Left hindlimb (tissue), 1 donor: ENCODE results near the gene C3.
"Not testable (repeated sequence)": the region's sequence is repeated elsewhere in the genome, so short reads cannot be mapped to it uniquely, and the experiment has no call there.

ENCODE experiments used
- DNase-seq: peaks from one replicate; pipeline ENCODE4 v3.0.0-alpha.2; 2018

C3 gene

DNA sequence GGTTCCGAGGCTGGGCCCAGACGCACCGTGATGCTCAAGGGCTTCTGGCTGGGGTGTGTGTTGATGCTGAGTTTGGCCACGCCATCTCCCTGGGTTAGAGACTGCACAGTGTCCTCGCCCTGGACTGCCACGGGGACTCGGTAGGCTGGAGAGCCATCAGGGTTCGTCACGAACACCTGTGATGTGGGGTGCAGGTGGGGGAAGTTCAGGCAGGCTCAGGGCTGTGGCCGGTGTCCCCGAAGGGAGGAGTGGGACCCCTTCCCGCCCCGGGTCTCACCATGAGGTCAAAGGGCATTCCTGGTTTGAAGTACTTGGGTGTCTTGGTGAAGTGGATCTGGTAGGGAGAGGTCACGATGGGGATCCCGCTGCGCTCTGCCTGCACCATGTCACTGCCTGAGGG lies 8.2 kb downstream of the C3 start:
- no peak for DNase-seq

- no peak for DNase-seq
Observed at GRCh38 chr19:6711605-6712004, 8.8 kb downstream of the C3 start.

DNA sequence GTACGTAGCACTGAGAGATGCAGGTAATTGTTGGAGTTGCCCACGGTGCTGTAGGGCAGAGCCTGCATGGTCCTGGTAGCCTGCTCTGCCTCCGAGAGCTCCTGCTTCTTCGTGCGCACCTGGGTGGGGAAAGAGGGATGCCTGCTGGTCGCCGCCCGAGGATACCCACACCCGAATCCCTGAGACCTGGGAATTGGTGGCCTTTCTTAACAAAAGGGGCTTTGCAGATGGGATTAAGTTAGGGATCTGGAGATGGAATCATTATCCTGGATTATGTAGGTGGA lies 9.4 kb downstream of the C3 start:
- no peak for DNase-seq

DNA sequence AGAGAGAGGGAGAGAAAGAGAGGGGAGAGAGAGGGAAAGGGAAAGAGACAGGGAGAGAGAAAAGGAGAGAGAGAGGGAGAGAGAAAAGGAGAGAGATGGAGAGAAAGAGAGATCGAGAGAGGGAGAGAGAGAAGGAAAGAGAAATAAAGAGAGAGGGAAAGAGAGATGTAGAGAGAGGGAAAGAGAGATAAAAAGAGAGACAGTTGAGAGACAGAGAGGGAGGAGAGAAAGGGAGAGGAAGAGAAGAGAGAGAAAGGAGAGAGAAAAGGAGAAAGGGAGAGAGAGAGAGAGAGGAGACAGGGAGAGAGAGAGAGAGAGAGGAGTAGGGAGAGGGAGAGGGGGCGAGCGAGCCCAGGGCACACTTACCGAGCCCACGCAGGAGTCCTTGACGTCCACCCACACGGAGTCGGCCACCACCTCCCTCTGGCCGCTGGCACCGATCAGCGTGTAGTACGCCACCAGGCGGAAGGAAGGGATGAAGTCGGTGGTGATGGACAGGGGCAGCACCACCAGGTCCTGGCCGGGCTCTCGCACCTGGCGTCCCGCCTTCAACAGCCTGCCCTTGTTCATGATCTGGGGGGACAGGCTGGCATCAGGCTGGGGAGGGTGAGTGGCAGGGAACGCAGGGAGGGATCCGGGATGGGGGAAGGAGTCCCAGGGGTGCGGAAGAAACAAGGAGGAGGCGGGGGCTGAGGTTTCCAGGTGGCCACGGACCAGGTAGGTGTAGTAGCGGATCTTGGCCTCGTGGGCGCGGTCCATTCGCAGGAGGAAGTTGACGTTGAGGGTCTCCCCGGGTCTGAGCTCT lies 10.0 kb downstream of the C3 start:
- no peak for DNase-seq

GRCh38 chr19:6709549-6709948 lies 10.9 kb downstream of the C3 start:
- DNase-seq: no peak

DNA sequence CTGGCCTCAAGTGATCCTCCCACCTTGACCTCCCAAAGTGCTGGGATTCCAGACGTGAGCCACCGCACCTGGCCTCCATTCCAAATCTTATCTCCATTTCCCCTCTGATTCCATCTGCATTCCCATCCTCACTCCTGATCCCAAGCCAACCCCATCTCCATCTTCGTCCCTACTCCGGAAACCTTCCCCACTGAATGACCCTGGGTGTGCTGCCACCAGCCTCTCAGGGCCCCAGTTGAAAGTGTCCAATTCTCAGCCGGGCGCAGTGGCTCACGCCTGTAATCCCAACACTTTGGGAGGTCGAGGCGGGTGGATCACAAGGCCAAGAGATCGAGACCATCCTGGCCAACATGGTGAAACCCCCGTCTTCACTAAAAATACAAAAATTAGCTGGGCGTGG lies 11.5 kb downstream of the C3 start:
- not testable (repeated sequence) for DNase-seq

- no peak for DNase-seq
Observed at GRCh38 chr19:6708346-6708745, 12.1 kb downstream of the C3 start.

- DNase-seq: no peak
Observed at GRCh38 chr19:6707658-6708018, 12.8 kb downstream of the C3 start.

- no peak for DNase-seq
Observed at GRCh38 chr19:6707011-6707657, 13.3 kb downstream of the C3 start.

- no peak for DNase-seq
Observed at GRCh38 chr19:6706633-6706958, 13.9 kb downstream of the C3 start.

DNA sequence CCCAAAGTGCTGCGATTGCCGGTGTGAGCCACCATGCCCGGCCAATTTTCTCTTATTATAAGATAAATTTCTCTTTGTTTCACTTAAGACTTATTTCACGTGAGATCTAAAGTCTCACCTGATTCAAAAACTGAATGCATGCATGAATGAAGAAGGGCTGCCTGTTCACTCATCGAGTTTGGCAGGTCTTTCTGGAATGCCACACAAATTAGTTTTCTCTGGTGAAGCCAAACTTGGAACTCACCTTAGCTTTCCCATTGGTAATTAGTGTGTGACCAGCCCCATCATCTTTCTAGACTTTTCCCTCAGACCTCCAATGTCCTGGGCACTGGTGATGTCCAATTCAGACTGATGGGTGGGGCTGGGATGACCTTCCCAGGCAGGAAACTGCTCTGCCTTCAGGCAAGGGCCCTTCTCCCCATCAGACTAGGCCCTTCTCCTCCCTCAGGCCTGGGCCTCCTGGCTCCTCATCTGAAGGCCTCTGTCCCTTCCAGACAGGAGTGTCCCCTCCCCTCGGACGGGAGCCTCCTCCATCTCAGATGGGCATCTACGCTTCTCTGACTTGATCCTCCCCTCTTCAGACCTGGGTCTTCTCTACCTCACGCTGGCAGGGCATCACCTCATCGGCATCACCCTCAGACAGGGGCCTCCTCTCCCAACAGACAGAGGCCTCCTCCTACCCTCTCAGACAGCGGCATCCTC lies 14.4 kb downstream of the C3 start:
- no peak for DNase-seq

GRCh38 chr19:6700586-6701316 lies 19.7 kb downstream of the C3 start:
- DNase-seq: no peak

GRCh38 chr19:6699935-6700334 lies 20.5 kb downstream of the C3 start:
- no peak for DNase-seq

DNA sequence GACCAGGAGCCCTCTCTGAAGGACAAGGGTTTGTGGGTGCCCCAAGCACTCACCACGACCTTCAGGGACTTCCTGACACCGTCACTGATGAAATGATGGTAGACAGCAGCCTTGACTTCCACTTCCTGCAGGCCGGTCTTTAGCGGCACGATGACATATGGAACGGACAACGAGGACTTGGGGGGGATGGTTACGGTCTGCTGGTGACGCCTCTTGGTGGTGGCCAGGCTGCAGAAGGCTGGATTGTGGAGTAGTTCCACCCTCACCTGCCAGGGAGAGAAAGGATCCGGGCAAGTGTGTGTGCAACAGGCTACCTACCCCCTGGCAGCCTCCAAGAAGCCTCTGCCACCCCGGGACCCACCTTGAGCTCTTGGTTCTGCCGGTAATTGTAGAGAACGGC lies 23.2 kb downstream of the C3 start:
- no peak for DNase-seq

- no peak for DNase-seq
Observed at GRCh38 chr19:6696239-6696820, 24.1 kb downstream of the C3 start.

DNA sequence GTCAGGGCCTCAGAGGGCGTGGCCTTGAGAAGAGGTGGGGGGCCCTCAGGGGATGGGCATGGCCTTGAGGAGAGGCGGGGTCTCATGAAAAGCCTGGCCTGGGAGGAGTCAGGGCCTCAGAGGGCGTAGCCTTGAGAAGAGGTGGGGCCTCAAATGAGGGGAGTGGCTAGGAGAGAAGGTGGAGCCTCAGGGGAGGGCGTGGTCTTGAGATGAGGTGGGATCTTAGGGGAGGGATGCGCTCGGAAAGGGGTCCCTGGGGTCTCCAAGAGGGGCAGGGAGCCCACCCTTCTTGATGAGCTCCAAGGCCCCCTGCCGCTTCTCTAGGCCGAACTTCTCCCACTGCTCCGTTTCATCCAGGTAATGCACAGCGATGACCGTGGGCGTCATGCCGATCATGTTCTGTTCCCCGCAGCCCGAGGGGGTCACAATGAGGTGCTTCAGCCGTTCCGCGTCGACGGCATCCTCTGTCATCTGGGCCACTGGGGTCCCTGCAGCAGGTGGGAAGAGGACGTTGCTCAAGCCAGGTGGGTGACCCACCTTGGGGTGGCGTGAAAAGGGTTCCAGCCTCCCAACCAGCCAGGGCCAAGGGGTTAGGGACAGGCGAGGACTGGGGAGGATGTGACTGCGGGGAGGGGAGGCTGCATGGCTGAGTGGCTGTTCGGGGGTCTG lies 26.2 kb downstream of the C3 start:
- no peak for DNase-seq

- DNase-seq: no peak
Observed at GRCh38 chr19:6693681-6694080, 26.8 kb downstream of the C3 start.

DNA sequence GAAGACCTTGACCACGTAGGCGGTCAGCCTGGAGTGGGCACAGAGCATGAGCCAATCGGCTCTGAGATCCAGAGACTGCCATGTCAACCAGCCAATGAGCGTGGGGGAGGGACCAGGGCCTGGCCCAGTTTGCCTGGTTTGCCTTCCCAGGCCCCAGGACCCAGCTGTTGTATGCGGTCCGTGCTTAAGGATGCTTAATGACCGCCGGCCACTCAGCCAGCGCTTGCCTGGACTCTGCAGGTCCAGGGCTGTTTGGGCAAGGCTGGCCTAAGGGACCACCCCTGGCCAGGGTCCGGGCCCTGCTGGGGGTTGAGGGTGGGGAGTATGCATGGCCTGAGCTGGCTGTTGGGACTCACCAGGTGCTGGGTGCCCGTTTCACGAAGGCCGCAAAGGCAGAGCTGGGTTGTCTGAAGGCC lies 27.4 kb downstream of the C3 start:
- DNase-seq: no peak

- DNase-seq: no peak
Observed at GRCh38 chr19:6692027-6692426, 28.4 kb downstream of the C3 start.

GRCh38 chr19:6691342-6691741 lies 29.1 kb downstream of the C3 start:
- no peak for DNase-seq

DNA sequence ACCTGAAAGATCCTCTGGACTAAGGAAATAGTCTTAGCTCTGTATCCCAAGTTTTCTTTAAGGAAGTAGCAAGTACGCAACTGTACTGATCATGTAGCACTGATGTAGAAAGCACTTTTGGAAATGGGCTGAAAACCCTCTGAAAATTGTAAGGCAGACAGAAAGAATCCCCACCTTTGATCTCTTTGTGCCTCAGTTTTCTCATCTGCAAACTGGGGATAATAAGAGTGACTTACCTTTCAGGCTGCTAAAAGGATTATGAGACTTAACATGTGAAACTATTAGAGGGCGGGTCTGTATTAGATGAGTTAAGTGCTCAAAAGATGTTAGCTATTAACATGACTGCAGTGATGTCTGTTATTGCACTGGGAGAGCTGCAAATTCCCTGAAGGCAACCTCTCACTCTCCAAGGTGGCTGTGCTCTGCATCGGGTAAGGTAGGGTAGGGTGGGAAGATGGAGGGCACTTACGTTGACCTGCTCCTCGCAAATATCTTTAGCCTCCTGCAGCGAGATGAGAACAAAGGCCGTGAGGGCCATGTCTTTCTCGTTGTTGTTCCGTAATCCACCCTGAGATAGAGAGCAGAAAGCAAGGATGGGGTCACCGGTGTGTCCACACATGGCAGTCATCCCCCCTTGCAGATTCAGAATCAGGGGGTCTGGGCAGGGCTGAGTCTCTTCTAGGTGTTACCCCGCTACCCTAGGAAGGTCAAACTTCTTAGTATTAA lies 30.1 kb downstream of the C3 start:
- DNase-seq: no peak

DNA sequence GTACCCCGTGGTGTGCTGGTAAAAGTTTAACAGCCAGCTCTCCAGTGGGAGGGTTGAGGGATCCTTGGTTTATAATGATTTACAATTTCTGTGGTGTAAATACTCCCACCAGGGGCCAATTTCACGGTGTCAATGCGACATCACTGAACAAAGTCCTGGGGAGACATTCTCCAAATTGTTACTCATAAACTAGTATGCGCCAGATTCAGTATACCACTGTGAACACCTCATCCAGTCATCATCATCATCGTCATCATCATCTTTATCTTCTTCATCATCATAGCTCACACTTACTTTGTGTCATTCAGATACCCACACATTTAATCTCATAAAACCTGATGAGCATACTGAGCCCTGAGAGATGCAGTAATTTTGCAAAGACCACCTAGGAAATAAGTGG lies 33.3 kb downstream of the C3 start:
- DNase-seq: no peak
